K562 (cell line): Measurements from ENCODE around the gene TRIM37. TPM values are rescaled to one million over a fixed set of nuclear protein-coding genes. Genes with fewer than 3 reads are reported as not detected.

Experiments
- ATAC-seq: fragments of 200-7000 bp; cut with Tn5 transposase; 3 replicates; pipeline ENCODE4 v1.9.1; 2020; ENCODE audit warnings: moderate library complexity
- BruUV-seq: library from RNA; stranded (reverse); fragments of 400-500 nt; replicated peaks from 2 replicates; lab custom pipeline; 2021; lab: Mats Ljungman, UMichigan
- CTCF ChIA-PET: fragments of 300-600 bp; formaldehyde crosslinking; extraction: SDS; loops from one replicate; lab custom pipeline; 2021; ENCODE audit warnings: low intra/inter-chr PET ratio; lab: Yijun Ruan, JAX
- POLR2A ChIA-PET: fragments of 300-600, 350-650 bp; sonication (Branson Sonifier 250); formaldehyde crosslinking; extraction: SDS; loops from one replicate; lab custom pipeline; 2021; ENCODE audit warnings: antibody characterized with exemption, inconsistent platforms; lab: Yijun Ruan, JAX
- DNase-seq, 4 experiments: peaks; one replicate each; pipeline versions ENCODE4 v3.0.0 to v3.0.0-alpha.2; 2011 to 2018; ENCODE audit warnings: low spot score in 3 of 4, mixed read lengths in 3 of 4; ENCODE audit errors: extremely low read depth in 1 of 4
- FAIRE-seq: peaks from 2 replicates; lab custom pipeline; 2011; peaks lifted over from hg19 to GRCh38; lab: Jason Lieb, UNC
- H2AFZ ChIP-seq: 2 replicates; pipeline ENCODE4 v1.6.0; 2011; ENCODE audit warnings: low read depth, low read length, control low read depth, inconsistent platforms
- H3K27ac ChIP-seq: fragments of 200-600 bp; 3 replicates; pipeline ENCODE4 v1.8.0; 2011; ENCODE audit warnings: low read depth, mild to moderate bottlenecking, control low read depth, inconsistent platforms, low read length, moderate library complexity, mixed read lengths; ENCODE audit errors: extremely low read depth
- H3K27me3 ChIP-seq, 2 experiments: fragments of 300-600 bp in 1 of 2; 2 replicates in 1 of 2; 3 replicates in 1 of 2; pipeline versions ENCODE4 v1.6.0 to v1.8.0; 2011; ENCODE audit warnings: inconsistent platforms in 2 of 2, low read length in 2 of 2, mild to moderate bottlenecking in 1 of 2, mixed read lengths in 1 of 2, moderate library complexity in 1 of 2; ENCODE audit not compliant: control insufficient read depth in 2 of 2, insufficient read depth in 2 of 2
- H3K36me3 ChIP-seq: fragments of 300-600 bp; 3 replicates; pipeline ENCODE4 v1.8.0; 2011; ENCODE audit warnings: mild to moderate bottlenecking, low read length, inconsistent platforms; ENCODE audit not compliant: control insufficient read depth, insufficient read depth
- H3K4me1 ChIP-seq, 2 experiments: fragments of 200-600 bp in 1 of 2; replicated peaks in 1 of 2; 2 replicates in 1 of 2; 3 replicates in 1 of 2; pipeline versions ENCODE4 v1.5.1 to v1.8.0; 2011; ENCODE audit warnings: inconsistent platforms in 2 of 2, low read length in 2 of 2, mild to moderate bottlenecking in 1 of 2, mixed read lengths in 1 of 2, moderate library complexity in 1 of 2; ENCODE audit not compliant: control insufficient read depth in 2 of 2, insufficient read depth in 2 of 2
- H3K4me2 ChIP-seq: 2 replicates; pipeline ENCODE4 v1.6.1; 2011; ENCODE audit warnings: low read length, control low read depth, inconsistent platforms, mixed read lengths; ENCODE audit not compliant: insufficient read depth
- H3K4me3 ChIP-seq: fragments of 200-600 bp; sonication (generic), shearing (Covaris generic); 2 replicates; pipeline ENCODE4 v1.5.1; 2016; ENCODE audit warnings: control low read depth, inconsistent platforms
- H3K79me2 ChIP-seq: fragments of 200-600 bp; 3 replicates; pipeline ENCODE4 v1.8.0; 2011; ENCODE audit warnings: low read length, inconsistent platforms; ENCODE audit not compliant: control insufficient read depth, insufficient read depth
- H3K9ac ChIP-seq, 2 experiments: 2 replicates each; pipeline versions ENCODE4 v1.6.0 to v1.6.1; 2011; ENCODE audit warnings: low read depth in 2 of 2, low read length in 2 of 2, control low read depth in 1 of 2, inconsistent platforms in 1 of 2, mild to moderate bottlenecking in 1 of 2, mixed read lengths in 1 of 2; ENCODE audit not compliant: insufficient read depth in 1 of 2
- H3K9me1 ChIP-seq: one replicate; pipeline ENCODE4 v1.6.0; 2011; ENCODE audit warnings: inconsistent platforms, mild to moderate bottlenecking, low read length, moderate library complexity; ENCODE audit not compliant: control insufficient read depth, insufficient read depth
- H3K9me3 ChIP-seq: replicated peaks from 2 replicates; pipeline ENCODE4 v1.5.1; 2011; ENCODE audit warnings: low read depth, low read length, inconsistent platforms; ENCODE audit not compliant: control insufficient read depth, insufficient read depth
- H4K20me1 ChIP-seq: replicated peaks from 2 replicates; pipeline ENCODE4 v1.6.1; 2011; ENCODE audit warnings: low read length, inconsistent platforms, mixed read lengths; ENCODE audit not compliant: control insufficient read depth, insufficient read depth
- ARID1B ChIP-seq: fragments of 450-650 bp; IDR thresholded peaks from 2 replicates; pipeline ENCODE4 v1.6.1; 2016; ENCODE audit warnings: antibody characterized with exemption, mild to moderate bottlenecking, inconsistent platforms
- DACH1 ChIP-seq: fragments of 450-650 bp; IDR thresholded peaks from 2 replicates; pipeline ENCODE4 v1.6.1; 2018; ENCODE audit not compliant: partially characterized antibody
- DPF2 ChIP-seq: fragments of 450-650 bp; IDR thresholded peaks from 2 replicates; pipeline ENCODE4 v1.6.1; 2016
- FOXJ3 ChIP-seq: sonication (generic); formaldehyde crosslinking; IDR thresholded peaks from 2 replicates; pipeline ENCODE4 v1.4.0; 2020; ENCODE audit warnings: mild to moderate bottlenecking, missing genetic modification reagents
- MEIS2 ChIP-seq: fragments of 450-650 bp; IDR thresholded peaks from 2 replicates; pipeline ENCODE4 v1.6.1; 2014; ENCODE audit warnings: mild to moderate bottlenecking; ENCODE audit not compliant: partially characterized antibody
- MTA1 ChIP-seq: fragments of 450-650 bp; IDR thresholded peaks from 2 replicates; pipeline ENCODE4 v1.6.1; 2017; ENCODE audit warnings: borderline replicate concordance
- NRF1 ChIP-seq, 2 experiments: fragments of 450-650 bp; IDR thresholded peaks in 1 of 2; conservative IDR thresholded peaks in 1 of 2; 2 replicates each; pipeline ENCODE4 v1.6.1; 2014; ENCODE audit warnings: mild to moderate bottlenecking in 2 of 2
- PRDM10 ChIP-seq: fragments of 450-650 bp; IDR thresholded peaks from 2 replicates; pipeline ENCODE4 v1.6.1; 2018; ENCODE audit not compliant: partially characterized antibody
- WGBS: fragments of 100-300 bp; shearing (Covaris generic); methylation state at CpG from one replicate; pipeline ENCODE4 v1.1.6; 2016; ENCODE audit warnings: low coverage, mixed read lengths; ENCODE audit not compliant: insufficient coverage; ENCODE audit errors: missing lambda C conversion rate; 5-methylcytosine and 5-hydroxymethylcytosine counted together
- in situ Hi-C: fragments of 300-500 bp; cut with MboI; formaldehyde crosslinking; loops from 4 replicates; pipeline ENCODE4 v1.15.0; 2018; ENCODE audit warnings: inconsistent platforms, mixed read lengths
- intact Hi-C: fragments of 100-400 bp; cut with micrococcal nuclease; formaldehyde crosslinking; loops from 2 replicates; pipeline ENCODE4 v1.14.2; 2022
- polyA plus RNA-seq, 8 experiments: library from polyadenylated mRNA; depleted of rRNA in 4 of 8; stranded (reverse) in 5 of 8; unstranded in 3 of 8; fragments of >200 nt; fragmentation: Nextera tagmentation in 2 of 8; fragmentation: Illumina TruSeq in 1 of 8; extraction: Ambion mirVana in 2 of 8; extraction: Trizol in 1 of 8; gene quantifications; 2 replicates each; pipeline versions ENCODE4 v1.2.1 to v1.2.3, GENCODE V29; 2011 to 2014; ENCODE audit warnings: inconsistent platforms in 1 of 8, missing spikeins in 1 of 8
- total RNA-seq, 7 experiments: library from RNA; depleted of rRNA in 6 of 7; stranded (reverse); fragments of >200 nt in 6 of 7; fragmentation: Illumina TruSeq in 2 of 7; extraction: Trizol in 2 of 7; gene quantifications; 2 replicates each; pipeline versions ENCODE4 v1.2.1 to v1.2.3, GENCODE V29; 2011 to 2021; ENCODE audit warnings: low replicate concordance in 1 of 7
- TF ChIP-seq, protein P1 (sequence below), 2 experiments: IDR thresholded peaks in 1 of 2; conservative IDR thresholded peaks in 1 of 2; 2 replicates each; pipeline ENCODE4 v1.6.1; 2016; ENCODE audit warnings: low read depth in 2 of 2, mild to moderate bottlenecking in 1 of 2, missing compliant biosample characterization in 1 of 2, missing genetic modification characterization in 1 of 2, moderate library complexity in 1 of 2
- TF ChIP-seq, protein P2 (sequence below): fragments of 250-450 bp; sonication (Bioruptor Pico); IDR thresholded peaks from 2 replicates; pipeline ENCODE4 v1.5.0; 2021; ENCODE audit warnings: mild to moderate bottlenecking, borderline replicate concordance

Gene TRIM37
- total and polyA plus RNA-seq, 9 of the 15 experiments (the other 6 are each of a cell fraction or from before 2014, with no cell fraction given), result 4.5 to 31.4 (median 23.8) TPM

- TF ChIP-seq PRDM10 (no peak), DACH1 (no peak), NRF1 (conservative IDR thresholded peaks at IDR 0.05 in 1 of 2, IDR thresholded peaks at IDR 0.05 in 1 of 2) (no peak)
Measured at GRCh38 chr17:59097876-59098275, 8.8 kb downstream of the TRIM37 start (continued).

DNA sequence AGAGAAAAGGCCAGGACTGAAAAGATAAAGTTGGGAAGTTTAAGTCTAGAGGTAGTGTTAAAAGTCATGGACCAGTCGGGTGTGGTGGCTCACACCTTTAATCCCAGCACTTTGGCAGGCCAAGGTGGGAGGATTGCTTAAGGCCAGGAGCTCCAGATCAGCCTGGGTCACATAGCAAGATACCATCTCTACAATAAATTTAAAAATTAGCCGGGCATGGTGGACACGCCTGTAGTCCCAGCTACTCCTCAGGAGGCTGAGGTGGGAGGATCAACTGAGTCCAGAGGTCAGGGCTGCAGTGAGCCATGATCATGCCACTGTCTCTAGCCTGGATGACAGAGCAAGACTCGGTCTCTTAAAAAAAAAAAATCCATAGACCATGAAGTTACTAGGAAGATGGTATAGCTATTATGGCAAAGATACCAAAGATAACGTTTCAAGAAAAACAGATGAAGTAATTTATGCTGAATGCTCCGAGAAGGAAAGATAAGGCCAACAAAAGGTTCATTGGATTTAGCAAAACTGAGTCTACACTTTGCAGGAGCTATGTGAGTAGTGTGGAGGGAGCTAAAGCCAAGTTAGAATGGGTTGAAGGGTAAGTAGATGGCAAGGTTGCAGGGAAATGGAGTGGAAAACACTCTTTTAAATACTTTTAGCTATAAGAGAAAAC lies 11.7 kb downstream of the TRIM37 start:
- H3K9me1 ChIP-seq, result no peaks in the 10 kb centered on the region
- no peak overlapping the region for H2AFZ ChIP-seq
- no peak overlapping the region for H3K4me3 ChIP-seq
- H3K9ac ChIP-seq, result no peak overlapping the region; a peak in 1 of 4 replicates
- no peak overlapping the region; the same call in 1 of the 2 replicates for H3K4me2 ChIP-seq
- CTCF ChIA-PET, result no interaction called here
- DNase-seq, result peak in 1 of 4 experiments; percentile 14
- in situ Hi-C loops, result no loop called here
- POLR2A ChIA-PET, result interaction anchor here (0.6 to 1.7 kb wide), 7 partner anchors 8 to 346 kb away, joined by 3 to 12 read pairs (median 4); partner anchors contain the start of gene TRIM37
- H3K79me2 ChIP-seq, result peaks cover 57% of the 10 kb centered on the region
- no peak for FAIRE-seq
- H3K9me3 ChIP-seq, result no peaks in the 10 kb centered on the region
- H3K27me3 ChIP-seq, result no peaks in the 10 kb centered on the region
- H3K36me3 ChIP-seq, result peaks cover 40% of the 10 kb centered on the region
- BruUV-seq, result no TSS peak
- no peaks in the 10 kb centered on the region for H4K20me1 ChIP-seq
- WGBS, result 14% methylated on average over 6 of the region's 6 CpGs
- peak overlapping the region; percentile 29; the same call in 1 of the 3 replicates for H3K27ac ChIP-seq
- intact Hi-C loops, result no loop called here
- peaks cover 4 to 12% of the 10 kb centered on the region in 2 experiments for H3K4me1 ChIP-seq
- ATAC-seq, result peak; percentile 71
- TF ChIP-seq MEIS2 (peak; percentile 23), DPF2 (peak; percentile 41; the same call in 1 of the 2 replicates), MTA1 (0 out of 2 replicates have a peak, but pooled peaks have one; percentile 32), FOXJ3 (CRISPR knock-in tag) (no peak), ARID1B (0 out of 2 replicates have a peak, but pooled peaks have one; percentile 10)
- TF ChIP-seq, protein P1, sequence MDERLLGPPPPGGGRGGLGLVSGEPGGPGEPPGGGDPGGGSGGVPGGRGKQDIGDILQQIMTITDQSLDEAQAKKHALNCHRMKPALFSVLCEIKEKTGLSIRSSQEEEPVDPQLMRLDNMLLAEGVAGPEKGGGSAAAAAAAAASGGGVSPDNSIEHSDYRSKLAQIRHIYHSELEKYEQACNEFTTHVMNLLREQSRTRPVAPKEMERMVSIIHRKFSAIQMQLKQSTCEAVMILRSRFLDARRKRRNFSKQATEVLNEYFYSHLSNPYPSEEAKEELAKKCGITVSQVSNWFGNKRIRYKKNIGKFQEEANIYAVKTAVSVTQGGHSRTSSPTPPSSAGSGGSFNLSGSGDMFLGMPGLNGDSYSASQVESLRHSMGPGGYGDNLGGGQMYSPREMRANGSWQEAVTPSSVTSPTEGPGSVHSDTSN (CRISPR knock-in tag; IDR thresholded peaks at IDR 0.05; ENCODE audit: low read depth), result no peak
- TF ChIP-seq, protein P1 (tag; conservative IDR thresholded peaks at IDR 0.05; ENCODE audit: low read depth), result peak; percentile 21
- TF ChIP-seq, protein P2, sequence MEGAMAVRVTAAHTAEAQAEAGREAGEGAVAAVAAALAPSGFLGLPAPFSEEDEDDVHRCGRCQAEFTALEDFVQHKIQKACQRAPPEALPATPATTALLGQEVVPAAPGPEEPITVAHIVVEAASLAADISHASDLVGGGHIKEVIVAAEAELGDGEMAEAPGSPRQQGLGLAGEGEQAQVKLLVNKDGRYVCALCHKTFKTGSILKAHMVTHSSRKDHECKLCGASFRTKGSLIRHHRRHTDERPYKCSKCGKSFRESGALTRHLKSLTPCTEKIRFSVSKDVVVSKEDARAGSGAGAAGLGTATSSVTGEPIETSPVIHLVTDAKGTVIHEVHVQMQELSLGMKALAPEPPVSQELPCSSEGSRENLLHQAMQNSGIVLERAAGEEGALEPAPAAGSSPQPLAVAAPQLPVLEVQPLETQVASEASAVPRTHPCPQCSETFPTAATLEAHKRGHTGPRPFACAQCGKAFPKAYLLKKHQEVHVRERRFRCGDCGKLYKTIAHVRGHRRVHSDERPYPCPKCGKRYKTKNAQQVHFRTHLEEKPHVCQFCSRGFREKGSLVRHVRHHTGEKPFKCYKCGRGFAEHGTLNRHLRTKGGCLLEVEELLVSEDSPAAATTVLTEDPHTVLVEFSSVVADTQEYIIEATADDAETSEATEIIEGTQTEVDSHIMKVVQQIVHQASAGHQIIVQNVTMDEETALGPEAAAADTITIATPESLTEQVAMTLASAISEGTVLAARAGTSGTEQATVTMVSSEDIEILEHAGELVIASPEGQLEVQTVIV, result no peak
